Stimulated activated CD8-positive, alpha-beta memory T cell treated with anti-CD3 and anti-CD28 coated beads, Interleukin-7, amount 100 ng/mL, for 48 hours (primary cell): ENCODE results near the gene RPSA.
"Not testable (repeated sequence)": the region's sequence is repeated elsewhere in the genome, so short reads cannot be mapped to it uniquely, and the experiment has no call there.

ENCODE experiments used
- DNase-seq, 2 donors: peaks; one replicate each; pipeline ENCODE4 v3.0.0-alpha.2; 2020; ENCODE audit warnings: low read depth in 1 of 2; ENCODE audit errors: extremely low read depth in 1 of 2

Gene RPSA

DNA sequence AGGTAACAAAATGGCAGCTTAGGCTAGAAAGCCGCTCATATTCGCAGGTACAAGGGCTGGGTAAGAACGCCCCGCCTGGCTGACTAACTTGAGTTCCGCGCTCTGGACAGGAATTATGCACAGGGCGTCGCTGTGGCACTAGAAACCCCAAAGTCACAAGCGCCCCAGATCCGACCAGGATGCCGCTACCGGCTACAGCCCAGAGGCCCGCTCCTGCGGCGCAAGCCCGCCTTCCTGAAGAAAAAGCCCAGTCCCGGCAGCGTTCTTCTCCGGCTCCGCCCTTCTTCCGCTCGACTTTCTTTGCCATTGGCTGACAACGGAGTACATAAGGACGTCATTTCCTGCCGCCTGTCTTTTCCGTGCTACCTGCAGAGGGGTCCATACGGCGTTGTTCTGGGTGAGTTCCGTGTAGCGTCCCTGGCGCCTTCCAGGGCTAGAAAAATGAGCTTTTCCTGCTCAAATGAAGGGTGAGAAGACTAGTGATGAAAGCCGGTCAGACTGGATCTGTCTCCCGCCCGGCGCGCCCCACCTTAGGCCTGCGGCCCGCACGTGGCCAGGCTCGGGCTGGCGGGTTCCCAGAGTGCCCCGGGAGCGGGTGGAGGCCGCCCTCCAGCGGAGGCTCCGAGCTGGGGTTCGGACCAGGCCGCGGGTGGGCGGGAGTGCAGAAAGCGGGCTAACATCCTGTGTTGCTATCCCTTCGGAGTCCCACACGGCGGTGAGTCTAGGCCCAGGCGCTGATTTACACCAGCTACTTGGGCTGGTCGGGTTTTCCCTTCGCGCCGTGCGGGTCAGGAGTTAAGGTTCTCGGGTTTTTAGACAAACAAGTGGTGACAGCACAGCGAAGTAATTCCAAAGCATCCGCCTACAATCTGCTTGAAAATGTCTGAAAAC is at the start of gene RPSA:
Gene RPSA, plus strand, starts transcription at position 353 of the 891 bp plus-strand sequence. CDS start 934 bp downstream, outside the sequence.
- peak; percentile 93 to 96 for DNase-seq

DNA sequence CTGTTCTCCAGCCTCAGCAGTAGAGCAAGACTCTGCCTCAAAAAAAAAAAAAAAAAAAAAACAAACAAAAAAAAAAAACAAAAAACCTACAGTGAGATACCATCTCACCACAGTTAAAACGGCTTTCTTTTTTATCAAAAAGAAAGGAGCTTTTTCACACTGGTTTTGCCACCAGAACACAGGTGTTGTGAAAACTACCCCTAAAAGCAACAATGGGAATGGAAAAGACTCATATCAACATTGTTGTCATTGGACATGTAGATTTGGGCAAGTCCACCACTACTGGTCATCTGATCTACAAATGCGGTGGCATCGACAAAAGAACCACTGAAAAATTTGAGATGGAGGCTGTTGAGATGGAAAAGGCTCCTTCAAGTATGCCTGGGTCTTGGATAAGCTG is 48.2 kb upstream of the RPSA start:
- no peak for DNase-seq

DNA sequence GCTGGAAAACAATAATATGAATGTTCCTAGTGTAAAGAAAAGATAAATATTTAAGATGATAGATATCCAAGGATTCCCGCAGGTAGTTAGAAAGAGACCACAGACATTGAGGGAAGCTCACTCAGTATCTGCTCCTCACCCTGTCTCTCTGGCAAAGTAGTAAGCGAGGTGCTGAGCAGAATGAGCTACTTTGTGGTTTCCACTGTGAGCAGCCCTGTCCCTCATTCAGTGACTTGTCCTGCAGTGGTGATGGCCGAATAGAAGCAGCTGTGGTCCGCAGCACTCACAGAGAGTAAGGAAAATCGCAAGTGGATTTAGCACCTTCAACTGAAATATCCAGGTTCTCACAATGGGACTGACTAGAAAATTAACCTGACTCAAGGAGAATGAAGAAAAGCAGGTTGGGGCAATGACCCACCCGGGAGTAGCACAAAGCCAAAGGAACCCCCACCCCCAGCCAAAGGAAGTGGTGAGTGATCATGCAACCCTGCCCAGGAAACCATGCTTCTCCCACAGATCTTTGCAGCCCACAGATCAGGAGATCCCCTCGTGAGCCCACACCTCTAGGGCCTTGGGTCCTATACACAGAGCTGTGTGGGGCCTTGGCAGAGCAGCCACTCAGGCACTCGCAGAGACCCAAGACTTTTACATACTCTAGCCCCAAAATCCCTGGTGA is 45.1 kb upstream of the RPSA start:
- peak in 1 of 2 donors; percentile 59 for DNase-seq

DNA sequence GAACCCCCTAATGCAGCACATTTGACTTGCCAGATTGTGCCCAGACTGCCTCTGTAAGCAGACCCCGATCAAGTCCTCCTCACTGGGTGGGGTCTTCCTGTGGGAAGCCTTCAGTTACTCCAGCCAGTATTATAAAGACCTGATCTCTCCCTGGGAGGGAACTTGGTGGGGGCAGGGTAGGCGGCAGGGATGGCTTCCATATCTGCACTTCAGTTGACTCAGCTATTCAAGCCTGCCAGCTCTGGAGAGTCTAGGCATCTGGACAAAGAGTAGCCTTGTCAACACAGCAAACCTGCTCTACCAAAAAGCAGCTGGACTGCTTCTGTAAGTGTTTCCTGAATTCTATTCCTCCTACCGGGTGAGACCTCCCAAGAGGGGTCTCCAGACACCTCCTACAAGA is 44.3 kb upstream of the RPSA start:
- no peak for DNase-seq

DNA sequence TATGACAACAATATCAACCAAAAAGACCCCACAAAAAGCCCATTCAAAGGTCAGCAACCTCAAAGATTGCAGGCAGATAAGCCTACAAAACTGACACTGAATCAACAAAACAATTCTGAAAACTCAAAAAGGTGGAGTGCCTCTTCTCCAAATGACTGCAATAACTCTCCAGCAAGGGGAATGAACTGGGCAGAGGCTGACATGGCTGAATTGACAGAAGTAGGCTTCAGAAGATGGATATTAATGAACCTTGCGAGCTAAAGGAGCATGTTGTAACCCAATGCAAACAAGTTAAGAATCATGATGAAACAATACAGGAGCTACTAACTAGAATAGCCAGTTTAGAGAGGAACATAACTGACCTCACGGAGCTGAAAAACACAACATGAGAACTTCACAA is 43.7 kb upstream of the RPSA start:
- no peak for DNase-seq

DNA sequence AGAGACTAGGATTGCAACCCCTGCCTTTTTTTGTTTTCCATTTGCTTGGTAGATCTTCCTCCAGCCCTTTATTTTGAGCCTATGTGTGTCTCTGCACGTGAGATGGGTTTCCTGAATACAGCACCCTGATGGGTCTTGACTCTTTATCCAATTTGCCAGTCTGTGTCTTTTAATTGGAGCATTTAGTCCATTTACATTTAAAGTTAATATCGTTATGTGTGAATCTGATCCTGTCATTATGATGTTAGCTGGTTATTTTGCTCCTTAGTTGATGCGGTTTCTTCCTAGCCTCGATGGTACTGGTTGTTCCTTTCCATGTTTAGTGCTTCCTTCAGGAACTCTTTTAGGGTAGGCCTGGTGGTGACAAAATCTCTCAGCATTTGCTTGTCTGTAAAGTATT is 36.1 kb upstream of the RPSA start:
- not testable (repeated sequence) for DNase-seq

DNA sequence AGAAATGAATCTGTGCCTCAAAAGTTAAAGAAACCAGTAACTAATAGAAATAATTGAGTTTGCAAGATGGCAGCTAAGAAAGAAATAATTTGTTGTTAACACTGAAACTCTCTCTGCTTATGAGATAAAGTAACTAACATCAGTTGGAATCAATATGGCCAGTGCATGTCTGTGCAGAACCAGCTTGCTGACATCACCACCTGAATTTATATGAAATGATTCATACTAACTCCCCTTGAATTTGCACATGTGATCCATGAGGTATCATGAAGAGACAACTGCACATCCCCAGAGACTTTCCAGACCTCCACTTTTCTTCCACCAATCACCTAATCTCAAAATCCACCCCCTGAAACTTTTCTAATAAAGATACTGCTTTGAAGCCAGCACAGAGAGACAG is 33.7 kb upstream of the RPSA start:
- DNase-seq: no peak

DNA sequence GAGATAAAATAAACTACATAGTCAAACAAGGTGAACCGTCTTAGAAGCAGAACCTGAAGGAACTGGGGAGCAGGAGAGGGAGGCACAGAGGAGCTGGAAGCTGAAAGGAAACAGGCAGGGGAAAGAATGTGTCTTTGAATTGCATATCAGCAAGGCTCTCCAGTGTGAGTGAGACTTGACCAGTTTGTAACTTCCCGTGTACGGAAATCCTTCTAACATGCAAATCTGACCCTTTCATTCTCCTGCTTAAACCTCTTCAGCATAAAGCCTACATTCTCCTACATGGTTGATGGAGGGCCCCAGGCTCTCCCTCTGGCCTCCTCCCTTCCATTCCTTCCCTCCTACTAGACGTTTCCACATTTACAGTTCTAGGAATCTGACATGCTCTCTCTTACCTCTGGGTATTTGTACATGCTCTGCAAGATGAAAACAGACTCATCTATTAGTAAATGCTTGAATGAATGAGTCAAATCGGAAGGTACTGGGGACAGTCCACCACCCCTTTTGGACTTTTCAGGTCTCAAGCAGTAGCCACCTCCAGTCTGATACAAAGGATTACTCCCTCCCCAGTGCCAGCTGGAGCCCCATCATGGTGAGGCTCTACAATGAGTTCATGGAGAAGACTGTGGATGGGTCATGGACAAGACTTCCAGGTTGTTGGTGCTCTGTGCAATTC is 29.4 kb upstream of the RPSA start:
- no peak for DNase-seq

DNA sequence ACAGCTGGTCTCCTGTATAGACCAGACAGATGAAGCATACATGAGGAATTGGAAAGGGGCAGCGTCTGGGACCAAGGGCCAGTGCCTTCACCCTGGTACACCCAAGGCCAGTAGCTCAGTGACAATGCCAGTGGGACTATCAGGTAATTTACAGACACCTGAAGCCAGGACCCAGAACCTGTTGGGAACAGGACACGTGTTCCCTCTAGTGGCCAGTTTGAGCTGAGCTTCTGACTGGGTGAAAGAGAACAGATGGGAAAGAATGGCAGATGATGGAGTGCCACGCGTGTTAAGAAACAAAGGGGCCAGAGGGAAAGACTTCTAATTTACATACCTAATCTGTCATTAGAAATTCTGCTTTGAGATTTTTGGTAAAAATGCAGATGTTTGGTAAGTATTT is 28.4 kb upstream of the RPSA start:
- peak in 1 of 2 donors; percentile 29 for DNase-seq

DNA sequence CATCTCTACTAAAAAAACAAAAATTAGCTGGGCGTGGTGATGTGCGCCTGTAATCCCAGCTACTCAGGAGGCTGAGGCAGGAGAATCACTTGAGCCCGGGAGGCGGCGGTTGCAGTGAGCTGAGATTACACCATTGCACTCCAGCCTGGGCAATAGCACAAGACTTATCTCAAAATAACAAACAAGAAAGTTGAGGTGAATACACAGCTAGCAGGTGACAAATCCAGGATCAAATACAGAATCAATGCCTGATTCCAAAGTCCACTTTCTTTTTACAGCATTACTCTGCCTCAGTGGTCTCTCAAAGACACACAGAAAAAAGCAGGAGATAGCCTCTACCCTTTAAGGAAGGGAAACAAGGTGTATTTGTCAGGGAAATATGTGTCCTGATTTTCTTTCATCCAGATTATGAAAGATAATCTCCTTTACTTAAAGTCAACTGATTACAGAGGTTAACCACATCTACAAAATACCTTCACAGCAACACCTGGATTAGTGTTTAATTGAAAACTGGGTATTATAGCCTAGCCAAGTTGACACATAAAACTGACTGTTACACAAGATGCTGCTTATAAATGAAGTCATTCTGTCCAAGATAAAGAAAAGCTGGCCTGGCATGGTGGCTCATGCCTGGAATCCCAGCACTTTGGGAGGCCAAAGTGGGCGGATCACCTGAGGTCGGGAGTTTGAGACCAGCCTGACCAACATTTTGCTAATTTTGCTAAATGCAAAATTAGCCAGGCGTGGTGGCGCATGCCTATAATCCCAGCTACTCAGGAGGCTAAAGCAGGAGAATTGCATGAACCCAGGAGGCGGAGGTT is 27.4 kb upstream of the RPSA start:
- DNase-seq: no peak

DNA sequence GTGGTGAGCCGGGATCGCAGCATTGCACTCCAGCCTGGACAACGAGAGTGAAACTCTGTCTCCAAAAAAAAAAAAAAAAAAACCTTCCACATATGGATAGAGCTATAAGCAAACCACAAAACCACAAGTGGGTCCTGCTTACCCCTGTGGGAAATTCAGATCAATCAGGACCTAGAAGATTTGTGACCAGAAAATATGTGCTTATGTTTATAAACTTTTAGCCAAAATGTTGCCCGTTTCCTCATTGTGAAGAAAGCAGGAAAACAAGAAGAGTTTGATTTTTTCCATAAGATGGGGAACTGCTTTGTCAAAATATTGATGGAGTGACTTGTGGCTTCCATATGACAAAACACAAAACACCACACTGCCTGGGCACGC is 26.8 kb upstream of the RPSA start:
- DNase-seq: no peak

DNA sequence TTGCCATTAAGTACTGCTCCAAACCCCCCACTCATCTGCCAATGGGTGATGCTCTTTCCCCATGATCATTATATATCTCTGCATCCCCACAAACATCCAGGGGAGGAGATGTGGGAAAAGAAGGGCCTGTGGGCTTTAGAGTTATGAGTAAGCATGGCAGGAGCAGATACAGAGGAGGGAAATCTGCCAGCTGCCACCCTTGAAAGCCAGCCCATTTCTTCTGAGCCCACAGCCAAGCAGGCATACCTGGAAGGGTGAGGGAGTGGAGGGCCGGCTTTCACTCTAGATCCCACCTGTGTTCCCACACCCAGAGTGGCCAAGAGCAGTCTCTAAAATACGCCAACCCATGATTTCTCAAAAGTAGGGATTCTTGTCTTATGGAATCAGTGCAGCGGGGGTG is 25.1 kb upstream of the RPSA start:
- DNase-seq: no peak

DNA sequence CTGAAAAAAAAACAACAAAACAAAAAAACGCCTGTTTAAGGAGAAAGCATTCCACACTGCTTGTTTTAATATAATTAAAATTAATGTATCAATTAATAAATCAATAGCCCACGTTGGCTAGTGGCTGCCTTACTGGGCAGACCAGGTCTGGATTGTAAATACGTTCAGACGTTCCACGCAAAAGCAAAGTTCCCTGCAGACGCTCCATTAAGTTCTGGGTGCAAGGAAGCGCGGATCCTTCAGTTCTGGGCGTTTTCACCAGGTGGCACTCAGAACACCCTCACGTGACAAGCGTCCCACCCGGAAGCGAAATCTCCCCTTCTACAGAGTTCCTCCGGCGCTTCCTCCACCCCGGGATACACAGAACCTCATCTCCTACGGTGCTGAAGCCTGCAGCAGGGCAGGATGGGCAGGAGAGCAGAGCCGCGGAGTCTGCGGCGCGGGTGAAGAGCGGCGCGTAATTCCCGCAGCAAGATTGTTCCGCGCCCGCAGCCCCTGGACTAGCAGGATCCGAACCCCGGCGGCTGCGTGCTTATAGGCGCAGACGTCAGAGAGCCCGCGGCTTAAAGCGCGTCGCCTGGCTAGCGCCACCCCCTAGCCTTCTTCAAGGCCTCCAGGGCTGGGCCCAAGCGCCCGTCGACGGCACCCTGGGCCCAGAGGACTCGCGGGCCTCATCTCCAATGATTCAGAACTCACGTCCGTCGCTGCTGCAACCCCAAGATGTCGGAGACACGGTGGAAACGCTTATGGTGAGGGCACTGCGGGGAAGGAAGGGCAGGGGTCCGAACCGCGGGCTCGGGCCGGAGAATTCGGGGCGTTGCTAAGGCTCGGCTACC is 23.3 kb upstream of the RPSA start, which contains the start of gene SLC25A38:
Gene SLC25A38, plus strand, starts transcription at position 326 of the 836 bp plus-strand sequence. Its CDS starts 355 bp downstream, at position 681.
- DNase-seq: peak in 1 of 2 donors; percentile 72

DNA sequence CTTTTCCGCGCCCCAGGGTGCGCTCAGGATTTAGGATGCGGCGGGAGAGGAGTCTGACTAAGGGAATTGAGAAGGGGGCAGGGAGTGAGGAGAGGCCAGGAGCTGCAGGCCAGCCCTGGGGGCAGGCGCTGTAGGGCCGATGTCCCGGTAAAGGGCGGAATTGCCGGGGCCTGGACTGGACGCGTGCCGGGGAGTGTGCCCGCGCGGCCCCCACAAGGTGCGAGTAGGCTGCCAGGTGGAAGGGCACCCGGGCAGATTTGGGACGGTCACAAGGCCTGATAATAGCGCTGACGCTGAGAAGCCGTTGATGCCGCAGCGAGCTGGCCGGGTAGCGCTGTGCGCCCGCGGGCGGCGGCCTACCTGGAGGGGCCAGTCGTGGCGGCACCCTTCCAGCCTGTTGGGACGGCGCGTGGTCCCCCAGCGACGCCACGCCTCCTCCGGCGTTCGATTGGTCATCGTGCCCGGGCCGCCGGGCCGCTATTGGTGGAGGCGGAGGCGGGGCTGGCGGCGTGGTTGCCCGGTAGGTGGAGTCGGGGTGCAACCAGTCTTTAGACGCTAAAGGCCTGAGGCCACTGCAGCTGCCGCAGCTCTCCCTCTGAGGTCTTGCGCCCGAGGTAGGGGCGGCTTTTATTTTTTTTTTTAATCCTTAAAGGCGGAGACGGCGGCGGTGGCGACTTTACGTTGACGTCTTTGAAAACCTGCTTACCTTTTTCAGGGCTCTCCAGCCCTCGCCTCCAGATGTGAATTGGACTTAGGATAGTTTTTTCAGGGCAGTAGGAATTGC is 22.4 kb upstream of the RPSA start:
- peak; percentile 93 to 96 for DNase-seq

DNA sequence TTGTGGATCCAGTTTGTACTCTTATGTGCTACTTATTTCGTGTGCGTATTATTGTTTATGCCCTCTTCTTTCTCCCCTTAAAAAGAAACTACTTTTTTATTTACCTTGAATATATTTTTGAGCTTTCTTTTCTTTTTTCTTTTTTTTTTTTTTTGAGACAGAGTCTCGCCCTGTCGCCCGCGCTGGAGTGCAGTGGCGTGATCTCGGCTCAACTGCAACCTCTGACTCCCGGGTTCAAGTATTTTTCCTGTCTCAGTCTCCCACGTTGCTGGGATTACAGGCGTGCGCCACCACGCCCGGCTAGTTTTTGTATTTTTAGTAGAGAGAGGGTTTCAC is 21.9 kb upstream of the RPSA start:
- no peak for DNase-seq

DNA sequence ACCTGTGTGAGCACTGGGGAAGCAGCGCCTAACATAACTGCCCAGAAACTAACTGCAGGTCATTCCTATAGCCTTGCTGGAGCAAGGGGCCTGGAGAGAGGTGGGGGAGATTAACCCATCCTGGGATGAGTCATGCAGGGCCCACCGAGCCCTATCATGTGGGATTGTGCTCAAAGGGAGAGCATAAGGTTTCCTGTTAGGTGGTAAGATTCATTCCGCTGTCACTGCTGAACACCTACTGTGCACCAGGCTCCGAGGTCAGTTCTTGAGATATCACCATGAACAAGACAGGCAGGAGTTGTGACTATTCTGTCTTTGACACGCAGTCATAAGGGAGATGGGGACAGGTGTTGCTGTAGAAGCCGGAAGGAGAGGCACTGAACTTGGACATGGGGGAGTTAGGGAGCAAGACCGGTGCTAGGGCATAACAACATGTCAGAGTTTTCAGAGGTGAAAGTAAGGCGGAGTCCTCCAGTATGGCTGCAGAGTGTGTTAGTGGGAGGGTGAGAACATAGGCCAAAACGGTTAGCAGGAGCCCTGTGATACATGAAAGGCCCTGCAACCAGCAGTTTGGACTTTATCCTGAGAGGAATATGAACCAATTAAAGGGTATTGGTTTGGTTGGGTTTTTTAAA is 20.9 kb upstream of the RPSA start:
- peak in 1 of 2 donors; percentile 6 for DNase-seq

DNA sequence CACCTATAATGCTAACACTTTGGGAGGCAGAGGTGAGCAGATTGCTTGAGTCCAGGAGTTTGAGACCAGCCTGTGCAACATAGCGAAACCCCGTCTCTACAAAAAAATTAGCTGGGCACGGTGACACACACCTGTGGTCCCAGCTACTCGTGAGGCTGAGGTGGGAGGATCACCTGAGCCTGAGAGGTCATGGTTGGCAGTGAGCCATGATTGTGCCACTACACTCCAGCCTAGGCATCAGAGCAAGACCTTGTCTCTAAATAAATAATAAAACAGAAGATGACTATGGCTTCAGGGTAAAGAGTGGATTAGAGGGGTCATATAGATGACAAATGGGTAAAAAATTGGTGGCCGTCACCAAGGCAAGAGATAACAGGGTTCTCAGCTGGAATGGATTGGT is 20.2 kb upstream of the RPSA start:
- DNase-seq: no peak

DNA sequence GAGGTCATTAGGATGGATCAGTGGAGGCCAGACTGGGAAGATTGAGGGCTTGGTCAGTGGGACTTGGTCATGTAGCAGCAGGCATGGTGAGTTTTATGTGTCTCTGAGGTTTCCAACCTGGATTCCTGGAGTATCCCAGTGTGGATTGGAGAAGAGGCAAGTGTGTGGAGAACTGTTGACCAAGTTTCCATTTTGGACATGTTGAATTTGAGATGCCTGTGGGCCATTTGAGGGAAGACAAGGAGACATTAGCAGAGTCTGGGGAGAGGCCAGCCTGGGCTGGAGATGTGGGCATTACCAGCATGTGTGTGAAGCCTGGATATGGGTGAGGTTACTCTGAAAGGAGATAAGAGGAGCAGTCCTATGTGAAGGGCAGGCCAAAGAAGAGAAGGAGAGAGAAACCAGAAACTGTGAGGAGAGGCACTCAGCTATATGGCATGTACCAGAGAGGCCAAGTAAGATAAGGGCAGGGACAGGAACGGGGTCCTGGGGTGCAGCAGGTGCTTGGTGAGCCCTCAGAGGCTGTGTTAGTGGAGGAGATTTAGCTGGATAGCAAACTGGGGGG is 19.0 kb upstream of the RPSA start:
- no peak for DNase-seq
